HG02852 (cell line): Measurements from ENCODE around the gene LRCH1.

Source experiments
- ATAC-seq: cut with Tn5 transposase; IDR thresholded peaks from one replicate; pipeline ENCODE4 v1.9.1; 2021; ENCODE audit warnings: mild to moderate bottlenecking, moderate library complexity; ENCODE audit not compliant: unreplicated experiment

The LRCH1 gene

GRCh38 chr13:46561691-46562090 lies 8.7 kb downstream of the LRCH1 start:
- no peak for ATAC-seq

- ATAC-seq, result no peak
Observed at GRCh38 chr13:46562152-46562551, 9.2 kb downstream of the LRCH1 start.

- no peak for ATAC-seq
Observed at GRCh38 chr13:46562581-46562980, 9.6 kb downstream of the LRCH1 start.

- ATAC-seq, result peak; percentile 82
Observed at GRCh38 chr13:46565808-46566750, 13.1 kb downstream of the LRCH1 start.

GRCh38 chr13:46567671-46568070 lies 14.7 kb downstream of the LRCH1 start:
- ATAC-seq, result no peak

- no peak for ATAC-seq
Observed at GRCh38 chr13:46569456-46569855, 16.5 kb downstream of the LRCH1 start.

- ATAC-seq, result no peak
Observed at GRCh38 chr13:46570273-46570672, 17.3 kb downstream of the LRCH1 start.

GRCh38 chr13:46571189-46571908 lies 18.4 kb downstream of the LRCH1 start:
- peak; percentile 81 for ATAC-seq

- no peak for ATAC-seq
Observed at GRCh38 chr13:46571909-46572595, 19.1 kb downstream of the LRCH1 start.

- peak; percentile 38 for ATAC-seq
Observed at GRCh38 chr13:46572752-46573431, 19.9 kb downstream of the LRCH1 start.

GRCh38 chr13:46575301-46575771 lies 22.4 kb downstream of the LRCH1 start:
- peak; percentile 28 for ATAC-seq

GRCh38 chr13:46575818-46576221 lies 22.9 kb downstream of the LRCH1 start:
- ATAC-seq, result no peak

- ATAC-seq, result no peak
Observed at GRCh38 chr13:46576762-46577161, 23.8 kb downstream of the LRCH1 start.

GRCh38 chr13:46577696-46578589 lies 25.0 kb downstream of the LRCH1 start:
- ATAC-seq, result peak; percentile 14

- ATAC-seq, result peak; percentile 63
Observed at GRCh38 chr13:46578590-46578975, 25.6 kb downstream of the LRCH1 start.

GRCh38 chr13:46580362-46580839 lies 27.4 kb downstream of the LRCH1 start:
- peak; percentile 41 for ATAC-seq

GRCh38 chr13:46582190-46582589 lies 29.2 kb downstream of the LRCH1 start:
- no peak for ATAC-seq

GRCh38 chr13:46586751-46587514 lies 34.0 kb downstream of the LRCH1 start:
- ATAC-seq, result no peak
